Type B pancreatic cell (in vitro differentiated cells): Measurements from ENCODE around the gene SSX4. TPM values are rescaled to one million over a fixed set of nuclear protein-coding genes. Genes with fewer than 3 reads are reported as not detected.
"Not testable (repeated sequence)": the region's sequence is repeated elsewhere in the genome, so short reads cannot be mapped to it uniquely, and the experiment has no call there.

Source experiments
- DNase-seq: peaks from one replicate; pipeline ENCODE4 v3.0.0; 2021; ENCODE audit warnings: mixed read lengths; ENCODE audit not compliant: unreplicated experiment; ENCODE audit errors: extremely low spot score
- H3K27ac Mint-ChIP-seq: 2 replicates; pipeline ENCODE4 v1.8.0; 2021; ENCODE audit warnings: mild to moderate bottlenecking, mixed read lengths
- H3K27me3 Mint-ChIP-seq: 2 replicates; pipeline ENCODE4 v1.8.0; 2021; ENCODE audit warnings: mixed read lengths
- H3K36me3 Mint-ChIP-seq: 2 replicates; pipeline ENCODE4 v1.8.0; 2021; ENCODE audit warnings: mixed read lengths
- H3K4me1 Mint-ChIP-seq: one replicate; pipeline ENCODE4 v1.8.0; 2021; ENCODE audit warnings: mixed read lengths; ENCODE audit not compliant: unreplicated experiment
- H3K4me3 Mint-ChIP-seq: 2 replicates; pipeline ENCODE4 v1.8.0; 2021; ENCODE audit warnings: mild to moderate bottlenecking, mixed read lengths
- H3K9me3 Mint-ChIP-seq: 2 replicates; pipeline ENCODE4 v1.8.0; 2021; ENCODE audit warnings: mixed read lengths
- total RNA-seq: library from RNA; stranded (reverse); gene quantifications from 2 replicates; pipeline ENCODE4 v1.2.1, GENCODE V29; 2021; ENCODE audit warnings: low replicate concordance

Gene SSX4
- total RNA-seq, 1 donor from 2014 or later = not detected

DNA sequence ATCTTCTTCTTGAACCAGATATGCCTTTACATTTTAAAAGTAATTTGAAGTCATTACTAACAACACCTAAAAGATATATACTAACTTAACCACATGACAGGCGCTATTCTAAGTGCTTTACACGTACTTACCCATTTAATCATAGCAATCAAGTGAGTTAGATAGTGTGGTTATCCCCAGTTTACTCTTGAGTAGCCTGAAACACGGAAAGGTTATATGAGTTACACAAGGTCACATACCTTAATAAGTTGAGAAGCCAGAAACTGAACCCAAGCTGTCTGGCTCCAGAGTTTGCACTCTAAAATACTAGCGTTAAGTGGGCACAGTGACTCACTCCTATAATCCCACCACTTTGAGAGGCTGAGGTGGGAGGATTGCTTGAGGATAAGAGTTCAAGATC, 46.8 kb downstream of the SSX4 start:
- not testable (repeated sequence) for DNase-seq, H3K27me3 Mint-ChIP-seq, H3K4me1 Mint-ChIP-seq, H3K27ac Mint-ChIP-seq, H3K4me3 Mint-ChIP-seq, H3K9me3 Mint-ChIP-seq, H3K36me3 Mint-ChIP-seq

DNA sequence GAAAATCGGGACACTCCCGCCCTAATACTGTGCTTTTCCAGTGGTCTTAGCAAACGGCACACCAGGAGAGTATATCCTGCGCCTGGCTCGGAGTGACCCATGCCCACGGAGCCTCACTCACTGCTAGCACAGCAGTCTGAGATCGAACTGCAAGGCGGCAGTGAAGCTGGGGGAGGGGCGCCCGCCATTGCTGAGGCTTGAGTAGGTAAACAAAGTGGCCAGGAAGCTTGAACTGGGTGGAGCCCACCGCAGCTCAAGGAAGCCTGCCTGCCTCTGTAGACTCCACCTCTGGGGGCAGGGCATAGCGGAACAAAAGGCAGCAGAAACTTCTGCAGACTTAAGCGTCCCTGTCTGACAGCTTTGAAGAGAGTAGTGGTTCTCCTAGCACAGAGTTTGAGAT, 50.4 kb downstream of the SSX4 start:
- not testable (repeated sequence) for H3K36me3 Mint-ChIP-seq, H3K27me3 Mint-ChIP-seq, H3K4me1 Mint-ChIP-seq, H3K27ac Mint-ChIP-seq, H3K4me3 Mint-ChIP-seq, DNase-seq, H3K9me3 Mint-ChIP-seq

Other genes starting within 250 kb of the SSX4 start
- gene SSX5, start 186.7 kb upstream of the SSX4 start, total RNA-seq = not detected in 2 replicates
- not detected in 2 replicates for gene SSX1, start 128.1 kb upstream of the SSX4 start, total RNA-seq
- not detected in 2 replicates for gene SSX3, start 26.8 kb upstream of the SSX4 start, total RNA-seq
- not detected in 2 replicates for gene SSX4B, start 28.4 kb downstream of the SSX4 start, total RNA-seq
- 1.8 and 4.6 TPM in 2 replicates for gene SLC38A5, start 86.7 kb downstream of the SSX4 start, total RNA-seq
- 35.3 and 46.4 TPM in 2 replicates for gene FTSJ1, start 92.7 kb downstream of the SSX4 start, total RNA-seq
- 3.6 and 10.0 TPM in 2 replicates for gene PORCN, start 125.5 kb downstream of the SSX4 start, total RNA-seq
- 79.8 and 95.9 TPM in 2 replicates for gene EBP, start 138.3 kb downstream of the SSX4 start, total RNA-seq
- 10.6 and 12.8 TPM in 2 replicates for gene TBC1D25, start 156.2 kb downstream of the SSX4 start, total RNA-seq
- 131 and 178 TPM in 2 replicates for gene RBM3, start 190.9 kb downstream of the SSX4 start, total RNA-seq
- 80.2 and 96.1 TPM in 2 replicates for gene WDR13, start 214.0 kb downstream of the SSX4 start, total RNA-seq